ENCODE data around the gene TIMP2. TPM values are rescaled to one million over a fixed set of nuclear protein-coding genes. Genes with fewer than 3 reads are reported as not detected.

Gene TIMP2
- total RNA-seq, 1 experiment from 2014 or later, result 24.8 TPM

DNA sequence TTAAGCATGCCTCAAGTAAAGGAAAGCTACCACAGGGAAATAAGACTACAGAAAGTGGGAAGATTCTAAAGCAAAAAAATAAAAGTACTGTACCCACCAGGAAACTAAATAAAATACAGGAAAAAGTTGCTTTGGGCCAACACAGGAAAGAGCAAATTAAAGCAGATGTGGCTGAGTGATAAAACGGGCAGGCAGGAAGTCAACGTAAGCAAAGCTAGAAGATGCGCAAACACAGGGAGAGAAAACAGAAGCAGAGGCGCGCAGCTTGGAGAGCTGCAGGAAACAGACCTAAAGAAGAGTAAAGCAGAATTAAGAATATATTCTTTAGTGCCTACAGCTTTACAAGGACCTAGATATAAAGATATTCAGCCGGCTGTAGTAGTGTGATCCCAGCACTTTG, 106.3 kb downstream of the TIMP2 start:
- BruUV-seq (replicated peaks), result no TSS peak
- Mint-ChIP-seq H3K36me3 (ENCODE audit: insufficient read depth, unreplicated experiment) (peaks cover 98% of the 10 kb centered on the region), H3K4me1 (ENCODE audit: insufficient read depth, unreplicated experiment) (peaks cover 1% of the 10 kb centered on the region), H3K9me3 (ENCODE audit: unreplicated experiment) (no peaks in the 10 kb centered on the region), H3K27ac (ENCODE audit: low read depth, unreplicated experiment) (no peak overlapping the region), H3K4me3 (ENCODE audit: unreplicated experiment) (no peak overlapping the region), H3K27me3 (ENCODE audit: insufficient read depth, unreplicated experiment) (no peaks in the 10 kb centered on the region)
- CTCF ChIA-PET, result no interaction called here
- intact Hi-C loops (cut with micrococcal nuclease), result no loop called here
- TF ChIP-seq, protein P1, sequence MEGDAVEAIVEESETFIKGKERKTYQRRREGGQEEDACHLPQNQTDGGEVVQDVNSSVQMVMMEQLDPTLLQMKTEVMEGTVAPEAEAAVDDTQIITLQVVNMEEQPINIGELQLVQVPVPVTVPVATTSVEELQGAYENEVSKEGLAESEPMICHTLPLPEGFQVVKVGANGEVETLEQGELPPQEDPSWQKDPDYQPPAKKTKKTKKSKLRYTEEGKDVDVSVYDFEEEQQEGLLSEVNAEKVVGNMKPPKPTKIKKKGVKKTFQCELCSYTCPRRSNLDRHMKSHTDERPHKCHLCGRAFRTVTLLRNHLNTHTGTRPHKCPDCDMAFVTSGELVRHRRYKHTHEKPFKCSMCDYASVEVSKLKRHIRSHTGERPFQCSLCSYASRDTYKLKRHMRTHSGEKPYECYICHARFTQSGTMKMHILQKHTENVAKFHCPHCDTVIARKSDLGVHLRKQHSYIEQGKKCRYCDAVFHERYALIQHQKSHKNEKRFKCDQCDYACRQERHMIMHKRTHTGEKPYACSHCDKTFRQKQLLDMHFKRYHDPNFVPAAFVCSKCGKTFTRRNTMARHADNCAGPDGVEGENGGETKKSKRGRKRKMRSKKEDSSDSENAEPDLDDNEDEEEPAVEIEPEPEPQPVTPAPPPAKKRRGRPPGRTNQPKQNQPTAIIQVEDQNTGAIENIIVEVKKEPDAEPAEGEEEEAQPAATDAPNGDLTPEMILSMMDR (IDR thresholded peaks at IDR 0.05; ENCODE audit: unreplicated experiment), result no peak
- DNase-seq (ENCODE audit: unreplicated experiment), result no peak
- POLR2A ChIA-PET, result interaction anchor here (0.5 kb wide), 1 partner anchor 146 kb away, joined by 3 read pairs; no protein-coding TSS in a partner anchor

DNA sequence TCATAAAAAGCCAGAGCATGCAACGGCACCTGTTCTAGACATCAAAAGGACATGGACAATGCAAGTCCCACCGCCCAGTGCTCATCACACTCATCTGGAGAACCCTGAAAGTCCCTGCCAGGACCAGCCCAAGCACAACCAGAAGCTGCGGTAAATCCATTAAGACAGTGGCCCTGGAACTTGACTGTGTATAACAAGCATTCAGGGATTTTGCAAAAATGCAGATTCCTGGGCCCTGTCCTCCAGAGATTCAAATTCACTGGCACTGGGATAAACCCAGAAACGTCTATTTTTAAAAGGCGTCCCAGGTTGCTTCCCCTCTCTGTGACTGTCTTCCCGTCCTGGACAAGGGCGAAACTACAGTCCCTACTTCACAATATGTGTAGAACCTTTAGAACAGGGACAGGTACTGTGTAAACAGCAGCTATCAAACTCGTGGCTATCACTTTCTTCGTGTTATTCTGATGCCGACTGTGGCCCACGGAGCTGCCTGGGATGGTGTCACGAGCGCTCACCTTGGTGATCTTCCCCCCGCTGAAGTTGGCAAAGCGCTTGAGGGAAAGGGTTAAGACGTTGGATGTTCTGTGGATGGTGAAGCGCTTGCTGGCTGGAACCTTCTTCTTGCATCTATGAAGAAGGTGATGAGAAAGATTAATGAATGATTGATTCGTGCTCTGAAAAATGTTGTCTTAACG, 106.9 kb downstream of the TIMP2 start:
- H3K27ac Mint-ChIP-seq (ENCODE audit: low read depth, unreplicated experiment), result no peak overlapping the region
- CTCF ChIA-PET, result interaction anchor here (0.7 kb wide), 1 partner anchor 9 kb away, joined by 3 read pairs; no protein-coding TSS in a partner anchor
- H3K27me3 Mint-ChIP-seq (ENCODE audit: insufficient read depth, unreplicated experiment), result no peaks in the 10 kb centered on the region
- BruUV-seq (replicated peaks), result no TSS peak
- TF ChIP-seq, protein P1 (IDR thresholded peaks at IDR 0.05; ENCODE audit: unreplicated experiment), result no peak
- DNase-seq (ENCODE audit: unreplicated experiment), result no peak
- POLR2A ChIA-PET, result interaction anchor here (0.5 kb wide), 1 partner anchor 146 kb away, joined by 3 read pairs; no protein-coding TSS in a partner anchor
- no peaks in the 10 kb centered on the region for H3K4me1 Mint-ChIP-seq (ENCODE audit: insufficient read depth, unreplicated experiment)
- no peaks in the 10 kb centered on the region for H3K9me3 Mint-ChIP-seq (ENCODE audit: unreplicated experiment)
- H3K4me3 Mint-ChIP-seq (ENCODE audit: unreplicated experiment), result no peak overlapping the region
- intact Hi-C loops (cut with micrococcal nuclease), result no loop called here
- peaks cover 99% of the 10 kb centered on the region for H3K36me3 Mint-ChIP-seq (ENCODE audit: insufficient read depth, unreplicated experiment)

DNA sequence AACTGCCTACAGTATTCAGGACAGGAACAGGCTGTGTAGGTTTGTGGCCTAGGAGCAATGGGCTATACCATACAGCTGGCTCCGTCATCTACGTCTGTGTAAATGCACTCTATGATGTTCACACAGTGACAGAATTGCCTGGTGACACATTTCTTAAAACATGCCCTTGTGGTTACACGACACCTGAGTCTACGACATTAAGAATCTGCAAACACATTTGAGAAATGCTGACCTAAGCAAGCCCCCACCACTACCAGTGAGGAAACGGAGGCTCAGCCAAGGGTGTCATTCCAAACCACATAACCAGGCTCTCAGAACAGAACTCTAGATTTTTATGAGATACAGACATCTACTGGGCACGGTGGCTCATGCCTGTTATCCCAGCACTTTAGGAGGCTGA, 108.1 kb downstream of the TIMP2 start:
- ChIA-PET POLR2A (no interaction called here), CTCF (no interaction called here)
- no peak for DNase-seq (ENCODE audit: unreplicated experiment)
- no peaks in the 10 kb centered on the region for H3K27me3 Mint-ChIP-seq (ENCODE audit: insufficient read depth, unreplicated experiment)
- no peaks in the 10 kb centered on the region for H3K9me3 Mint-ChIP-seq (ENCODE audit: unreplicated experiment)
- BruUV-seq (replicated peaks), result no TSS peak
- peaks cover 100% of the 10 kb centered on the region for H3K36me3 Mint-ChIP-seq (ENCODE audit: insufficient read depth, unreplicated experiment)
- TF ChIP-seq, protein P1 (IDR thresholded peaks at IDR 0.05; ENCODE audit: unreplicated experiment), result no peak
- no peak overlapping the region for H3K4me3 Mint-ChIP-seq (ENCODE audit: unreplicated experiment)
- H3K4me1 Mint-ChIP-seq (ENCODE audit: insufficient read depth, unreplicated experiment), result no peaks in the 10 kb centered on the region
- H3K27ac Mint-ChIP-seq (ENCODE audit: low read depth, unreplicated experiment), result no peak overlapping the region
- intact Hi-C loops (cut with micrococcal nuclease), result no loop called here

DNA sequence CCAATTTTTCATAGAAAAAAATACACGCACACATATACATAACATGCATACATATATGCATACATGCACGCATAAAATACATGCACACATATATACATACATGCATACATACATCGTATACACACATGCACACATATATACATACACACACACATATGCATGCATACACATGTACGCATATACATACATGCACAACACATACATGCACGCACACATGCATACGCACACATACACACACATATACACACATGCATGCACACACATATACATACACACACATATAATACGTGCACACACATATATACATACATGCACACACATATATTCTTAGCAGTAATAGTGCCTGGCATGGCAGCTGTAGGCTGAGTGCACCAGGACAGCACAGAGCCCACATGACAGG, 109.5 kb downstream of the TIMP2 start:
- Mint-ChIP-seq H3K27ac (ENCODE audit: low read depth, unreplicated experiment) (no peak overlapping the region), H3K4me3 (ENCODE audit: unreplicated experiment) (no peak overlapping the region), H3K9me3 (ENCODE audit: unreplicated experiment) (no peaks in the 10 kb centered on the region), H3K27me3 (ENCODE audit: insufficient read depth, unreplicated experiment) (no peaks in the 10 kb centered on the region), H3K4me1 (ENCODE audit: insufficient read depth, unreplicated experiment) (no peaks in the 10 kb centered on the region), H3K36me3 (ENCODE audit: insufficient read depth, unreplicated experiment) (peaks cover 100% of the 10 kb centered on the region)
- DNase-seq (ENCODE audit: unreplicated experiment), result no peak
- intact Hi-C loops (cut with micrococcal nuclease), result no loop called here
- no TSS peak for BruUV-seq (replicated peaks)
- TF ChIP-seq, protein P1 (IDR thresholded peaks at IDR 0.05; ENCODE audit: unreplicated experiment), result no peak
- CTCF ChIA-PET, result no interaction called here
- POLR2A ChIA-PET, result no interaction called here

All from MCF 10A (cell line).